GM18867 (cell line): ENCODE data around the gene MCUB.
"Not testable (repeated sequence)": the region's sequence is repeated elsewhere in the genome, so short reads cannot be mapped to it uniquely, and the experiment has no call there.

Experiments used
- ATAC-seq: cut with Tn5 transposase; IDR thresholded peaks from one replicate; pipeline ENCODE4 v1.9.1; 2021; ENCODE audit warnings: mild to moderate bottlenecking, moderate library complexity; ENCODE audit not compliant: unreplicated experiment

Gene MCUB

DNA sequence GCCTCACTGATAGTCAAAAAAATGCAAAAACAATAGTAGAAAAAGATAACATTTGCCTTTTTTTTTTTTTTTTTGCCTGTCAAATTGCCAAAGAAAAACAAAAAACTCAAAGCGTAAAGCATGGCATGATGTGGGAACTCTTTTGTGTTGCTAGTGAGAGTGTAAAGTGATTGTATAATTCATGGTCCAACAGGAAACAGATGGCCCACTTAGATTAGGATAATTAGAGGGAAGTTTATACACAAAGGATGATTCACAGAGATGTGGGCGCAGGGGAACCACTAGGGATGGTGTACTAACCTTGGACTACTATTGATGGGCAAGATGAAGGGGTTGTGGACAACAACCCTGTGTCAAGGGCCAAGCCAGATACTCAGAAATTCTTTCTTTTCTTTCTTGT lies 16.4 kb downstream of the MCUB start:
- ATAC-seq: no peak

DNA sequence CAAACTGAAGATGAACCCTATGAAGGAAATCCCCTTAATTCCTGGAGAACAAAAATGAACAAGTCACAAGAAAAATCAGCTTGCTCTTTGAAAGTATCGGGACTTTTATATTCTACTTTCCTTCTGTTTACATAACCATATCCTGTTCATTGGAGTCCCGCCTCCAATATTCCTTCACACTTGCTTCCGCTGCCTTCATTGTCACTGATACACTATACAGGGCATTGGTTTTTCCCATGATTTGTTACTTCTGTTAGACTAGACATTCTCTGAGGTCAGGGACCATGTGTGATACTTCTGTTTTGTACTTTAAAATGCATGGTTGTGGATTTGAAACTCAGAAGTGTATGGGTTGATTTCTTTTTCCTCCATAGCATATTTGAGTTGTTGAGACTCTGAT lies 18.8 kb downstream of the MCUB start:
- no peak for ATAC-seq

DNA sequence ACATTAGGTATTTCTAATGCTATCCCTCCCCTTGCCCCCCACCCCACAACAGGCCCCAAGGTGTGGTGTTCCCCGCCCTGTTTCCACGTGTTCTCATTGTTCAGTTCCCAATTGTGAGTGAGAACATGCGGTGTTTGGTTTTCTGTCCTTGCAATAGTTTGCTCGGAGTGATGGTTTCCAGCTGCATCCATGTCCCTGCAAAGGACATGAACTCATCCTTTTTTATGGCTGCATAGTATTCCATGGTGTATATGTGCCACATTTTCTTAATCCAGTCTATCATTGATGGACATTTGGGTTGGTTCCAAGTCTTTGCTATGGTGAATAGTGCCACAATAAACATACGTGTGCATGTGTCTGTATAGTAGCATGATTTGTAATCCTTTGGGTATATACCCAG lies 20.0 kb downstream of the MCUB start:
- ATAC-seq: not testable (repeated sequence)

DNA sequence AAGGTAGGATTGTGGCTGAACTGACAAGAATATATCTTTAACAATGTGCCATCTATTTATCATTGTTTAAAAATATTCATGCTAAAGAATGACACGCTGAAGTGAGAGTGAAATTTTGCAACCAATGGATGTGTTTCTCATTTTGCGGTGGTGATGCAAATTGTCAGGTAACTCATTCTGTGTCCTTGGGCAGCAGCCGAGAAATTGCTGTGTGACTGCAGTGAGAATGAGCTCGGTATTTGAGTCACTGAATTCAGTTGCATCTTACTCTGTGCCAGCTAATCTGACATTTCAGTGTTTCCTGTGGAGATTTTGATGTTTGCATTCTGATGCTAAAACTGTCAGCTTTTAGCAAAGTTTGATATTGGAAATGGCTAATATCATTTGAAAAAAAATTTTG lies 28.1 kb downstream of the MCUB start:
- peak; percentile 100 for ATAC-seq

DNA sequence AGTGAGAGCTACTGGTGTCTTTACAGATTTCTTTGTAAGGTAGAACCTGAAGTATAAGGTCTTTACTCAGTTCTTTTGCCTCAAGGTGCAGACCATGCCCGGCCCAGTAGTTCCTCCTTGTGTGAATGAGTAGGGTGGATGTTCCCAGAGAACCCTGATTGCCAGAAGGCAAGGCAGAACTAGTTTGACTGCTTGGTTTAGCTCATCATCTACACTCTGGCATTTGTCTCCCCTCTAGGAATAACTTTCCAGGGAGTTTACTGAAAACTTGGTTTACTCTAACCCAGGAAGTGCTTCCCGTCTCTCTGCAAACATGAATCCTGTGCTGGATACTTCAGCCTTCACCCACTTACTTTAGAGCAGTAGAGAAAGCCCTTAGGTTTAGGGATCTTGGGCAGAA lies 29.1 kb downstream of the MCUB start:
- no peak for ATAC-seq

DNA sequence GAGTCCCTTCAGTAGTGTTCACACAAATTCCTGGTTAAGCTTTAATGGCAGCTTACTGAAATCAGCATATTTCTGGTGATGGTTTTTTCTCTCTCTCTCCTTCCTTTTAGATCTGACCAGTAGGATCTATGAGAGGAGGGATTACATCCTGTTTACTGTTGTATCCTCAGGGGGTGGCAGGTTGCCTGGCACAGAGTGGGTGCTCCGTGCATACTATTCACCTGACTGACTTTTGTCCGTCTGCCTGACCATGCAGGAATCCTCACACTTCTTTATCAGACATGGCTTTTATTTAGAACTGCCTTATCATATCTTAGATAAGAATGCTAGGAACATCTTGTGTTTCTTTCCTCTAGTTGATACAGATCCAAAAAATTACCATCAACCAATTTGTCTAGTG lies 29.6 kb downstream of the MCUB start:
- ATAC-seq: no peak

DNA sequence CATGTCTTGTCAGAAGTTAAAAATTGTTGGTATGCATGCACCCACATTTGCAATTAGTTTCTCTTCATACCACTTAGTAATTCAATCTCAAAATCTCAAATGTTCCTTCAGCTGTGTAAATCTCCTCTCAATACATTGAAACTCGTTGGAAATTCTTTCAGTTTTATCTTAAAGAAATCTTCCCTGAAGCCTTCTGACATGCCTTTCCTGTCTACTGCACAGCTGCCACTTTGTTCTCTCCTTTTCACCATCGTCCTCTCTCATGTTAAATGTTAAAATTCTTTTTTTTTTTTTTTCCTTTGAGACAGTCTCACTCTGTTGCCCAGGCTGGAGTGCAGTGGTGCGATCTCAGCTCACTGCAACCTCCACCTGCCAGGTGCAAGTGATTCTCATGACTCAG lies 30.9 kb downstream of the MCUB start:
- ATAC-seq: no peak

DNA sequence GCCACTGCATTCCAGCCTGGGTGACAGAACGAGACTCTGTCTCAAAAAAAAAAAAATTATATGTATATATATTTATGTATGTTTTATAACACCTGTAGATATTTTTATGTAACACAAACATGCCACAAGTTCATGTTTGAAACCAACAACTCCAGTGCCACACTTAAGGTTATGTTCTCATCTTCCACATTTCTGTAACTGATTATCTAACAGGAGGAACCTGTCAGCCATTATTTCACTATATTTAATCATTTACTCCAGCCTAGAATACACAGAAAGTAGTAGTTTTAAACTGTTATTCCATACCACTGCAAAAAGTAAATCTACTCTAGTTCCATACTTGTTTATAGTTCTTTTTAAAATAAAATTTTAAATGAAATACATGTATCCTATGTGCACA lies 32.3 kb downstream of the MCUB start:
- ATAC-seq: no peak

DNA sequence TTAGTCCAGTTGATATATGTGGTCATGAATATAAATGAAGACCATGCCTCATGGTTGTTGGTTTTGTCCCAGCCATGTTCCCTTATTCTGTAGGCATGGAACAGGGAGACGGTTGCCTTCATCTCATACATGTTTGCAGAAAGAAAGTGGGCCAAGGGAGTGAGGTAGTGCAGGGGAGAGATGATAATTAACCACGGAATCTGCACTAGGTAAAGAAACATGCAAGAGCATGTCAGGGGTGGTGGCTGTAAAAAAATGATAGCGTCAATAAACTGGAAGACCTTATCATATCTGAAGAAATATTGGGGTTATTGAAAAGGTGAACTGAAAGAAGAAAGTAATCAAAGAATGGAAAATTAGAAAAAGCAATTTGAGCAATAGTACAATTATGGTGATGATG lies 35.1 kb downstream of the MCUB start:
- not testable (repeated sequence) for ATAC-seq

DNA sequence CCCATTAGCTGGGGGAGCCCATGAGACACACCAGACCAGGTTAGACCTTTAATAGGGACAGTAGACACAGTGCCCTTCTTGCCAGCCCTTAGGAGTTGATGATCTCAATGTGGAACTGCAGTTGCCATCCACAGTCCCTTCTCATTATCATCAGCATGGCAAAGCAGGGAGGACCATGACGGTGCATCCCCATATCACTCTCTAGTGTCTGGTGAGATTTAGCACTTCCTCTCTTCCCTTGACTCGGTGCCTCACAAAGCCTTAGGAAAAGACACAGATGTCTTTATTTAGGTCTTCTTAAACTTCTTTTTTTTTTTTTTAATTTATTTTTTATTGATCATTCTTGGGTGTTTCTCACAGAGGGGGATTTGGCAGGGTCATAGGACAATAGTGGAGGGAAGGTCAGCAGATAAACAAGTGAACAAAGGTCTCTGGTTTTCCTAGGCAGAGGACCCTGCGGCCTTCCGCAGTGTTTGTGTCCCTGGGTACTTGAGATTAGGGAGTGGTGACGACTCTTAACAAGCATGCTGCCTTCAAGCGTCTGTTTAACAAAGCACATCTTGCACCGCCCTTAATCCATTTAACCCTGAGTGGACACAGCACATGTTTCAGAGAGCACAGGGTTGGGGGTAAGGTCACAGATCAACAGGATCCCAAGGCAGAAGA lies 36.5 kb downstream of the MCUB start:
- ATAC-seq: not testable (repeated sequence)

DNA sequence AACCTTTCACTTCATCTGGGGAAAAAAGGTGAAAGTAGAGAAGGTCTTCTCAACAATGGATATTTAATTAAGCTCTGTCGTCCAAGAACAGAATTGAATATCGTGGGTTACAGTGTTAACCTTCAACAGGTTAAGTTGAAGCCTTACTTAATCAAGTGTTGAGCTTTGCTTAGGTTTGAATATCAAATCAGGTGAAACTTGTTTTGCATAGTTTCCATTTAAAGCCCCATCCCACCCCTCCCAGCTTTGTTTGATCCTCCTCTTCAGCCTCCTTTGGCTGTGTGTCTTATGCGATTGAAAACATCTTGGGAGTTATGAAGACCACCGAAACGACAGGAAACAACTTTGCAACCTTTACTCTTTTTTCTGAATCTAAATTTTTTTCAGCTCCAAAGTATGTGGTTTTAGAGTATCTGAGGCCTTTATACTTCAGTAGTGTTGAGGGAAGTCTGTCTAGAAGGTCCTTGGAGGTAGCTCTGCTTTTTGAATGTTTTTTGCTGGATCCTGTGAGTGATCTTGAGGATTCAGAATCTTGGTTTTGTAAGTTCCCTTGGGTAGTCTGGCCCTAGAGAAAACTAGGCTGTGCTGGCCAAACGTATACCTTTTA lies 39.1 kb downstream of the MCUB start:
- ATAC-seq: no peak

DNA sequence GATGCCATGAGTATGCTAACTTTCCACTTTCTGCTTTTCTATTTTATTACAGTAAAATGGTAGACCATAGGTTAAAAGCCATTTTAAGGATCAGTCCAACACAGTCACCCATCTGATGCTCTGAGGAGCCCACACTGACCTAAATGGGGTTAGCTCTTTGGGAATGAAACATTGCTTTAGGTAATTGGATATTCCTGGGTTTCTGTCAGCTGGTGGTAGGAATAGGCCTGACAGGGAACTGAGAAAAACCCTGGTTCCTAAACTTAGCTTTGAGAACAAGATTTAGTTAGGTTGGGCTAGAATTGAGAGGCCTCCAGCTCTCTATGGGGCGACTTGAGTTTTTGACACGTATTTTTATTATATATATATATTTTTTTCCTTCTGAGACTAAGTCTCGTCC lies 40.4 kb downstream of the MCUB start:
- ATAC-seq: no peak

DNA sequence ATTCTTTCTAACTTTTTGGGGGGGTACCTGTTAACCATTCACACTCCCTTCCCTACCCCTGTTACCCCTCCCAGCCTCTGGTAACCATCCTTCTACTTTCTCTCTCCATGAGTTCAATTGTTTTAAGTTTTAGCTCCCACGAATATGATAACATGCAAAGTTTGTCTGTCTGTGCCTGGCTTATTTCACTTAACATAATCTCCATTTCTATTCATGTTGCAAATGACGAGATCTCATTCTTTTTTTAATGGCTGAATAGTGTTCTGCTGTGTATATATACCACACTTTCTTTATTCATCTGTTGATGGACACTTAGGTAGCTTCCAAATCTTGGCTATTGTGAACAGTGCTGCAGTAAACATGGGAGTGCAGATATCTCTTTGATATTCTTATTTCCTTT lies 41.3 kb downstream of the MCUB start:
- ATAC-seq: no peak

DNA sequence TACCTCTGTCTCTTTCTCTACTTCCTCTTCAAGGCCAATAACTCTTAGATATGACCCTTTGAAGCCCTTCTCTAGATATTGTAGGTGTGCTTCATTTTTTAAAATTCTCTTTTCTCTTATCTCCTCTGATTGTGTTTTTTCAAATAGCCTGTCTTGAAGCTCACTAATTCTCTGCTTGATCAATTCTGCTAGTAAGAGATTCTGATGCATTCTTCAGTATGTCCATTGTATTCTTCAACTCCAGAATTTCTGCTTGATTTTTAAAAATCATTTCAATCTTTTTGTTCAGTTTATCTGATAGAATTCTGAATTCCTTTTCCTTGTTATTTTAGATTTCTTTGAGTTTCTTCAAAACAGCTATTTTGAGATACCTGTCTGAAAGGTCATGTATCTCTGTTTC lies 47.9 kb downstream of the MCUB start:
- no peak for ATAC-seq

DNA sequence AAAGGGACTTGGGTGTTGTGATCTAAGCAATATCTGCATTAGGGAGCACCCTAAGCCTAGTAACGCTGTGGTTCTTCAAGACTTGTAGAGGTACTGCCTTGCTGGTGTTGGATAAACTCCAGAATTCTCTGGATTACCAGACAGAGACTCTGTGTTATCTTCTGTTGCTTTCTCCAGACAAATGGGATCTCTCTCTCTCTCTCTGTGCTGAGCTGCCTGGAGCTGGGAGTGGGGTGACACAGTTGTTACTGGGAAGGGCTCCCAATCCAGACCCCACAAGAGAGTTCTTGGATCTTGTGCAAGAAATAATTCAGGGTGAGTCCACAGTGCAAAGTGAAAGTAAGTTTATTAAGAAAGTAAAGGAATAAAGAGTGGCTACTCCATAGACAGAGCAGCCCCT lies 48.8 kb downstream of the MCUB start:
- ATAC-seq: no peak

DNA sequence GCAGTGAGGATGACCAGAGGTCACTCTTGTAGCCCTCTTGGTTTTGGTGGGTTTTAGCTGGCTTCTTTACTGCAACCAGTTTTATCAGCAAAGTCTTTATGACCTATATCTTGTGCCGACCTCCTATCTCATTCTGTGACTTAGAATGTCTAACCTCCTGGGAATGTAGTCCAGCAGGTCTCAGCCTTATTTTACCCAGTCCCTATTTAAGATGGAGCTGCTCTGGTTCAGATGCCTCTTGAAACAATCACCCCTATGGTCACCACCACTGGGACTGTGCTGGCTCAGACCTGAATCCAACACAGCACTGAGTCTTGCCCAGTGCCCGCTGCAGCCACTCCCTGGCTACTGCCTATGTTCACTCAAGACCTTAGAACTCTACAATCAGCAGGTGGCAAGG lies 49.4 kb downstream of the MCUB start:
- ATAC-seq: no peak

DNA sequence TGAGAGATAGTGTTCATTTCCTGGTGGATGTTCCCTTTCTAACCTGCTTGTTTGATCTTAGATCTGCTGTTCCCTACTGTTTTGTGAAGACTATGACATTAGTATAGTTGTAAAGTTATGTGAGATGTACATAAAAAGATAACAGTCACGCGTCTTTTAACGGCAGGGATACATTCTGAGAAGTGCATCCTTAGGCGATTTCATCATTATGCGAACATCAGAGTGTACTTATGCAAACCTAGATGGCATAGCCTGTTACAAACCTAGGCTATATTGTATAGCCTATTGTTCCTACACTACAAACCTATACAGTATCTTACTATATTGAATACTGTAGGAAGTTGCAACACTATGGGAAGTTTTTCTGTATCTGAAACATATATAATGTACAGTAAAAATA lies 50.4 kb downstream of the MCUB start:
- no peak for ATAC-seq

DNA sequence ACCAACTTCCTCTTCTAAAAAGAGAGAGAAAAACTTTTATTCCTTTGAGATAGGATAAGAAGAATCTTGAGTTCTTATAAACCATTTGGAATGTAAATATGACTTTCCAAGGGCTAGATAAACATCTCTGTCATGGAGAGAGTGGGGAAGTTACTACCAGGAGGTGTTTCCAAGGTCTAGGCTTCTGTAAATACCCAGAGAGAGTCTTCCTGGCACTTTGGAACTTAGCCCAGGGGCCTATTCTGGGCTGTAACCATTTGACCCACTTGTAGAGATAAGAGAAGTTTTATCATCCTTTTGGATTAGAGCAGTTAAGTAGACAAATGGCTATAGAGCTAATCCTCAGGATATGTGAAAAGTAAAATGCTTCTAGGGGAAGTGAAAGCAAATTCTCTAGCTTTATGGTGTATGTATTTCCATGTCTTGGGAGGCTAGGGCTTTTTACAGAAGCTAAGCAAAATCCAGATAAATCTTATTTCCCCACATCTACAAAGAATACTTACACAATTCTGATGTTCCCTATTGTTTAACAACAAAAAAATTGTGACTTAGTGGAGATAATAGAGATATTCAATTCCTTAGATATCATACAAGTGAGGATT lies 51.1 kb downstream of the MCUB start:
- ATAC-seq: no peak

DNA sequence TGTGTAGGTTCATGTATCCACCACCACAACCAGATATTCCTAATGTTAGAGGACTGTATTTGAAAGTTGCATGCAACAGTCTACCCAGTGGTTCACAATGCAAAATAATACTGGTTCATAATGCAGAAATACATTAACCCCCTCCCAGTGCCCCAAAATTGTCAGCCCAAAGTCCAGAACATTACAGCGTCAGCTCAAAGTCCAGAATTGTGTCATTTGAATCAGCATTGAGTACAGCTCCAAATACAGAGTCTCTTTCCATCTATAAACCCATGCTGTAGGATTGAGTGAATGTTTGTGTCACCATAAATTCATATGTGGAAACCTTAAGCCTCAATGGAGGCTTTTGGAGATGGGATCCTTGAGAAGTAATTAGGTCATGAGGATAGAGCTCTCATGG lies 54.0 kb downstream of the MCUB start:
- ATAC-seq: no peak

DNA sequence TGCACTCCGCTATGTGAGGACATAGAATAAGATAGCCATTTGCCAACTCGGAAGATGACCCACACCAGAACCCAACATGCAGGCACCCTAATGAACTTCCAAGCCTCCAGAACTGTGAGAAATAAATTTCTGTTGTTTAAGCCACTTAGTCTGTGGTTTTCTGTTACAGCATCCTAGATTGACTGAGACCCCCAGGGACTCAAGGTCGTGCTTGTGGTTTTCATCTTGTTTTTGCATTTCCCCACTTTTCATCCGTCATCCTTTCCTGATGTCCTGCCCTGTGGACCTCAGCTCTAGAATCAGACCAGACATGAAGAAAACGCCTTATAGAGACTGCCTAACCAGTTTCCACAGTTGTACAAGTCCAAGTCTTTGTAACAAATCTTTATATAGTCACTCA lies 54.4 kb downstream of the MCUB start:
- ATAC-seq: no peak

DNA sequence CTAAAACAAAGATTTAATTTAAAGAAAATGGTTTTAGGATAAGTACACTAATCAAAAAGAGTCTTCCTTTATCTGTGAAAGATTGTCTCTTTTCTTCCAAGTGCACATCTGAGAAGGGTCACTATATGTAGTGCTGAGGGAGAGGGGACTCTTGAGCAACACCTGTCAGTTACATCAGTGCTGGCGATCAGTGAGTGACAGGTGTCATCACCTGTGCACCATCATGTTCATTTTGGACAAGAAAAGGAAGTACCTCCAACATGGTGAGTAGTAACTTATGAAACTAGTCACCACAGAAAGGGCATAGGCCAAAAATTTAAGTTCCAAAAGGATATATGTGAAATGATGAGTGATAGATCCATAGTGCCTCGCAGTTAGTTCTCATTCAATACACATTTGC lies 55.7 kb downstream of the MCUB start:
- no peak for ATAC-seq

DNA sequence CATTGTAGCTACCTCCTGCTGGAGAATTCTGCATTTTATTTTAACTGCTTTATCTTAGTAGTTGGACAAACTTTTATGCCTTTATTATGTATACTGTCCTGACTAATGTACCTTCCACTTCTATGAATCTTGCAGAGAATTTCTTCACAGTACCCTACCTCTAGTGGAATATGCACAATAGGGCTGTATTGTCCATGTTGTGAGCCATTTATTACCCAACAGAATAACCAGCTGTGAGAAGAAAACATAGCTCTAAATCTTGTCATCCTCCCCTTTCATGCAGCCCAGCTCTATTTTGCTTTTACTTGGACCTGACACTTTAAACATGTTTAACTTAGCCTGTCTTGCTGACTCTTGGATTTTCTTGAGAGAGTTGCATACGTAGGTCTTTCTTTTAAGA lies 56.2 kb downstream of the MCUB start:
- no peak for ATAC-seq

DNA sequence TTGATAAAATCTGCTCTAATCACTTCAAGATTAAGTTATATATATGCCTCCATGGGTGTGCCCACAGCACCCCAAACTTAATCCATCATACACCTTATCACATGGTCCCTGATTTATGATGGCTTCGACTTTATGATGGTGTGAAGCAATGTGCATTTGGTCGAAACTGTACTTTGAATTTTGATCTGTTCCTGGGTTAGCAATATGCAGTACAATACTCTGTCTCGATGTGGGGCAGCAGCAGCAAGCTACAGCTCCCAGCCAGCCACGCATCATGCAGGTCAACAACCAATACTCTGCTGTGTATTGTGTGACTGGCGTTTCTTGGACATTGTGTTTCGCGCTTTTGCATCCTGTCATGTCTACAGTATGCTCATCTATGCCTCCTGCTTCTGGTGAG lies 62.6 kb downstream of the MCUB start:
- no peak for ATAC-seq
